ENCODE results near the gene SSC5D. TPM values are rescaled to one million over a fixed set of nuclear protein-coding genes. Genes with fewer than 3 reads are reported as not detected.

The SSC5D gene
- total RNA-seq, 1 donor from 2014 or later = 46.8 TPM

GRCh38 chr19:55503502-55504251, 15.4 kb downstream of the SSC5D start:
- Mint-ChIP-seq H3K27ac (ENCODE audit: unreplicated experiment) (no peak overlapping the region), H3K4me1 (ENCODE audit: low read depth, unreplicated experiment) (peaks cover 2% of the 10 kb centered on the region), H3K36me3 (ENCODE audit: low read depth, unreplicated experiment) (peaks cover 37% of the 10 kb centered on the region), H3K9me3 (ENCODE audit: unreplicated experiment) (peaks cover 5% of the 10 kb centered on the region), H3K27me3 (ENCODE audit: low read depth, unreplicated experiment) (peaks cover 11% of the 10 kb centered on the region), H3K4me3 (ENCODE audit: unreplicated experiment) (peak overlapping the region; percentile 62)
- no peak for FAIRE-seq
- H3K4me2 ChIP-seq (ENCODE audit: low read length) = peak overlapping the region; percentile 76
- no peaks in the 10 kb centered on the region for H3K79me2 ChIP-seq (ENCODE audit: insufficient read depth, low read length)
- peak overlapping the region; percentile 79 for H2AFZ ChIP-seq (ENCODE audit: low read depth, low read length)
- no peaks in the 10 kb centered on the region for H4K20me1 ChIP-seq (ENCODE audit: insufficient read depth, low read length)
- TF ChIP-seq CTCF (IDR thresholded peaks at IDR 0.05; ENCODE audit: insufficient read depth, low read depth, low read length) = peak; percentile 68
- TF ChIP-seq EZH2 (IDR thresholded peaks at IDR 0.05; ENCODE audit: insufficient read depth, low read length) = no peak
- no peak overlapping the region for H3K9ac ChIP-seq (ENCODE audit: low read length)
- DNase-seq (ENCODE audit: low read depth) = peak; percentile 72
- peaks cover 3% of the 10 kb centered on the region for H3K4me1 ChIP-seq (ENCODE audit: insufficient read depth, low read length)
- no peaks in the 10 kb centered on the region for H3K36me3 ChIP-seq (ENCODE audit: insufficient read depth, low read length)
- H3K27me3 ChIP-seq (ENCODE audit: insufficient read depth, low read length) = no peaks in the 10 kb centered on the region
- H3K27ac ChIP-seq (ENCODE audit: low read depth, low read length) = no peak overlapping the region
- peaks cover 3% of the 10 kb centered on the region for H3K9me3 ChIP-seq (ENCODE audit: insufficient read depth, low read depth, low read length)
- peak overlapping the region; percentile 18 for H3K4me3 ChIP-seq (ENCODE audit: insufficient read depth, low read depth, low read length)

GRCh38 chr19:55504252-55504603, 16.0 kb downstream of the SSC5D start:
- Histone ChIP-seq H3K4me1 (ENCODE audit: insufficient read depth, low read length) (peaks cover 3% of the 10 kb centered on the region), H4K20me1 (ENCODE audit: insufficient read depth, low read length) (no peaks in the 10 kb centered on the region), H3K4me2 (ENCODE audit: low read length) (peak overlapping the region; percentile 76), H3K4me3 (ENCODE audit: insufficient read depth, low read depth, low read length) (no peak overlapping the region), H3K79me2 (ENCODE audit: insufficient read depth, low read length) (no peaks in the 10 kb centered on the region), H3K9me3 (ENCODE audit: insufficient read depth, low read depth, low read length) (peaks cover 3% of the 10 kb centered on the region), H3K27me3 (ENCODE audit: insufficient read depth, low read length) (no peaks in the 10 kb centered on the region), H3K36me3 (ENCODE audit: insufficient read depth, low read length) (no peaks in the 10 kb centered on the region), H3K27ac (ENCODE audit: low read depth, low read length) (no peak overlapping the region), H2AFZ (ENCODE audit: low read depth, low read length) (peak overlapping the region; percentile 79), H3K9ac (ENCODE audit: low read length) (no peak overlapping the region)
- Mint-ChIP-seq H3K9me3 (ENCODE audit: unreplicated experiment) (peaks cover 3% of the 10 kb centered on the region), H3K27me3 (ENCODE audit: low read depth, unreplicated experiment) (peaks cover 7% of the 10 kb centered on the region), H3K27ac (ENCODE audit: unreplicated experiment) (no peak overlapping the region), H3K4me3 (ENCODE audit: unreplicated experiment) (no peak overlapping the region), H3K36me3 (ENCODE audit: low read depth, unreplicated experiment) (peaks cover 32% of the 10 kb centered on the region), H3K4me1 (ENCODE audit: low read depth, unreplicated experiment) (peaks cover 2% of the 10 kb centered on the region)
- FAIRE-seq (no peak), DNase-seq (ENCODE audit: low read depth) (no peak)
- no peak for TF ChIP-seq EZH2 (IDR thresholded peaks at IDR 0.05; ENCODE audit: insufficient read depth, low read length)
- TF ChIP-seq CTCF (IDR thresholded peaks at IDR 0.05; ENCODE audit: insufficient read depth, low read depth, low read length) = no peak

GRCh38 chr19:55504981-55505380, 16.7 kb downstream of the SSC5D start:
- DNase-seq (ENCODE audit: low read depth) (no peak), FAIRE-seq (no peak)
- peaks cover 3% of the 10 kb centered on the region for H3K9me3 ChIP-seq (ENCODE audit: insufficient read depth, low read depth, low read length)
- H3K27me3 ChIP-seq (ENCODE audit: insufficient read depth, low read length) = no peaks in the 10 kb centered on the region
- no peak overlapping the region for H2AFZ ChIP-seq (ENCODE audit: low read depth, low read length)
- no peak overlapping the region for H3K4me3 ChIP-seq (ENCODE audit: insufficient read depth, low read depth, low read length)
- H3K4me1 Mint-ChIP-seq (ENCODE audit: low read depth, unreplicated experiment) = peaks cover 2% of the 10 kb centered on the region
- peaks cover 7% of the 10 kb centered on the region for H3K27me3 Mint-ChIP-seq (ENCODE audit: low read depth, unreplicated experiment)
- peaks cover 3% of the 10 kb centered on the region for H3K4me1 ChIP-seq (ENCODE audit: insufficient read depth, low read length)
- TF ChIP-seq CTCF (IDR thresholded peaks at IDR 0.05; ENCODE audit: insufficient read depth, low read depth, low read length) (no peak), EZH2 (IDR thresholded peaks at IDR 0.05; ENCODE audit: insufficient read depth, low read length) (no peak)
- H3K9ac ChIP-seq (ENCODE audit: low read length) = no peak overlapping the region
- H3K4me3 Mint-ChIP-seq (ENCODE audit: unreplicated experiment) = no peak overlapping the region
- no peak overlapping the region for H3K27ac ChIP-seq (ENCODE audit: low read depth, low read length)
- peaks cover 2% of the 10 kb centered on the region for H3K9me3 Mint-ChIP-seq (ENCODE audit: unreplicated experiment)
- peaks cover 24% of the 10 kb centered on the region for H3K36me3 Mint-ChIP-seq (ENCODE audit: low read depth, unreplicated experiment)
- H3K79me2 ChIP-seq (ENCODE audit: insufficient read depth, low read length) = no peaks in the 10 kb centered on the region
- no peak overlapping the region for H3K27ac Mint-ChIP-seq (ENCODE audit: unreplicated experiment)
- no peaks in the 10 kb centered on the region for H3K36me3 ChIP-seq (ENCODE audit: insufficient read depth, low read length)
- H4K20me1 ChIP-seq (ENCODE audit: insufficient read depth, low read length) = no peaks in the 10 kb centered on the region
- no peak overlapping the region for H3K4me2 ChIP-seq (ENCODE audit: low read length)
